ENCODE data around the gene KRT86. TPM values are rescaled to one million over a fixed set of nuclear protein-coding genes. Genes with fewer than 3 reads are reported as not detected.

The KRT86 gene
- total RNA-seq, 1 donor from 2014 or later: not detected

DNA sequence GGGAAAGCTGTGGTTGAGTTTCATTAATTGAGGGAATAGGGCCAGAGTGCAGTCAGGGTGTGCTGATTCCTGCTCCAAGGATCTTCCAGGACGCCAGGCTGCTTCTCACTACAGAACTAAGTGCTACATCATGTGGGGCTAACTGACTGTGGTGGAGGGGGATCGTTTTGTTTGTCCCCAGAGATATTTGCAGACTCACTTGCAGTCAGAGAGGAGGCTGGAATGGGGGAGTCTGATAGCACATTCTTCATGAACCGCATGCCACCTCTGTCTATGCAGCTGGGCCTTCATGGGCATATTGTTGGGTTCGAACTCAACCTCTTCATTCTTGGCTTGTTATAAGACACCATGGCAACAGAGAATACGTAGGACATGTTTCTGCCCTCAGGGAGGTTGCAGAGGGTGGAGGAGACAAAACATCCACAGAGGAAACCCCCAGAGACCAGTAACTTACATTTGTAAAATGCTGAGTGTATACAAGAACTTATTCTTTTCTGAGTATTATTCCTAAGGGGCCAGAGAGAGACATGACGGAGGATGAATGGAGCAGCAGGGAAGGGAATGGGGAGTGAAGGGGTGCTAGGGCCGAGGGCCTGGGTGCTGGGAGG, 28.4 kb upstream of the KRT86 start:
- H3K4me1 Mint-ChIP-seq (ENCODE audit: unreplicated experiment): peaks cover 8% of the 10 kb centered on the region
- no peak for DNase-seq (ENCODE audit: low spot score)
- no peak overlapping the region for H3K27ac Mint-ChIP-seq (ENCODE audit: unreplicated experiment)
- TF ChIP-seq, protein P1, sequence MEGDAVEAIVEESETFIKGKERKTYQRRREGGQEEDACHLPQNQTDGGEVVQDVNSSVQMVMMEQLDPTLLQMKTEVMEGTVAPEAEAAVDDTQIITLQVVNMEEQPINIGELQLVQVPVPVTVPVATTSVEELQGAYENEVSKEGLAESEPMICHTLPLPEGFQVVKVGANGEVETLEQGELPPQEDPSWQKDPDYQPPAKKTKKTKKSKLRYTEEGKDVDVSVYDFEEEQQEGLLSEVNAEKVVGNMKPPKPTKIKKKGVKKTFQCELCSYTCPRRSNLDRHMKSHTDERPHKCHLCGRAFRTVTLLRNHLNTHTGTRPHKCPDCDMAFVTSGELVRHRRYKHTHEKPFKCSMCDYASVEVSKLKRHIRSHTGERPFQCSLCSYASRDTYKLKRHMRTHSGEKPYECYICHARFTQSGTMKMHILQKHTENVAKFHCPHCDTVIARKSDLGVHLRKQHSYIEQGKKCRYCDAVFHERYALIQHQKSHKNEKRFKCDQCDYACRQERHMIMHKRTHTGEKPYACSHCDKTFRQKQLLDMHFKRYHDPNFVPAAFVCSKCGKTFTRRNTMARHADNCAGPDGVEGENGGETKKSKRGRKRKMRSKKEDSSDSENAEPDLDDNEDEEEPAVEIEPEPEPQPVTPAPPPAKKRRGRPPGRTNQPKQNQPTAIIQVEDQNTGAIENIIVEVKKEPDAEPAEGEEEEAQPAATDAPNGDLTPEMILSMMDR (IDR thresholded peaks at IDR 0.05; ENCODE audit: unreplicated experiment): no peak
- no peaks in the 10 kb centered on the region for H3K9me3 Mint-ChIP-seq (ENCODE audit: unreplicated experiment)
- no peaks in the 10 kb centered on the region for H3K36me3 Mint-ChIP-seq (ENCODE audit: low read depth, unreplicated experiment)
- H3K4me3 Mint-ChIP-seq (ENCODE audit: unreplicated experiment): no peak overlapping the region
- H3K27me3 Mint-ChIP-seq (ENCODE audit: unreplicated experiment): peaks cover 22% of the 10 kb centered on the region

DNA sequence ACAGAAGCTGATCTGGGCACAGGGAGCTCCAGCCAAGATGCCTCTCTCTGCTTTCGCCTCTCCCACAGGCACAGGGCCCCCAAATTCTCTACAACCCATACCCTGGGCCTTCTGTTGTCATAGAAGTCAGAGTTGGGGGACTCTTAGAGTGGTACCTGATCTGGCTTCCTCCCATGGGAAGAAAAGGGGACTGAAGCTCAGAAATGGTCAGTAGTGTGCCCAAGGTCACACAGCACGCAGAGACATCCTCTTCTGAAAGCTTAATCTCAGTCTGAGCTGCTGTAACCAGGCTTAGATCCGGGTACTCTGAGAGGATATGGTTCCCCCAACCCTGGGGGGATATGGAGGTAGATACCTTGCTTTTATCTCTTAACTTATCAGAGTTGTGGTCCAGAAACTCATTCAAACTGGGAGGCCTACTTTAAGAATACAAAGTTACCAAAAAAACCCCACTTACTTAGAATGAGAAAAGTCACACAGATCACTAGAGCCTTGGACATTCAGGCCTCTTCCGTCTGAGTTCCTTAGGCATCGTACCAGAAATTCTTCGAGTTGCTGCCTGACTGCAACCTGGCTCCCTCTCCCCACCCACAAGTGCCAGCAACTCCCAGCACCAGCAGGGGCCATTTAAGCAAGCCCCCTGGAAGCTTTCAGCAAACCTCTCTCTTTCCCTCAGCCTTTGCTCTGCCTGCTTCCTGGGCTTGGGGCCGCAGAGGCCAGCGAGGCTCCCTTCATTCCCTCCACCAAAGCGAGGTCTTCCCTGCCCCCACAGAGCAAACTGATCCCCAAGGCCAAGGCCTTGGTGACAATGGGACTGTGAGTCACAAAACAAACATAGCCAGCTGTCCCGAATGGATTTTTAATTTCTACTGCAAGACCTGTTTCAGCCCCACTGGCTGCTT, 27.5 kb upstream of the KRT86 start:
- Mint-ChIP-seq H3K4me3 (ENCODE audit: unreplicated experiment) (no peak overlapping the region), H3K9me3 (ENCODE audit: unreplicated experiment) (no peaks in the 10 kb centered on the region), H3K36me3 (ENCODE audit: low read depth, unreplicated experiment) (no peaks in the 10 kb centered on the region), H3K27me3 (ENCODE audit: unreplicated experiment) (peaks cover 25% of the 10 kb centered on the region), H3K4me1 (ENCODE audit: unreplicated experiment) (peaks cover 8% of the 10 kb centered on the region), H3K27ac (ENCODE audit: unreplicated experiment) (no peak overlapping the region)
- DNase-seq (ENCODE audit: low spot score): no peak
- TF ChIP-seq, protein P1 (IDR thresholded peaks at IDR 0.05; ENCODE audit: unreplicated experiment): no peak

DNA sequence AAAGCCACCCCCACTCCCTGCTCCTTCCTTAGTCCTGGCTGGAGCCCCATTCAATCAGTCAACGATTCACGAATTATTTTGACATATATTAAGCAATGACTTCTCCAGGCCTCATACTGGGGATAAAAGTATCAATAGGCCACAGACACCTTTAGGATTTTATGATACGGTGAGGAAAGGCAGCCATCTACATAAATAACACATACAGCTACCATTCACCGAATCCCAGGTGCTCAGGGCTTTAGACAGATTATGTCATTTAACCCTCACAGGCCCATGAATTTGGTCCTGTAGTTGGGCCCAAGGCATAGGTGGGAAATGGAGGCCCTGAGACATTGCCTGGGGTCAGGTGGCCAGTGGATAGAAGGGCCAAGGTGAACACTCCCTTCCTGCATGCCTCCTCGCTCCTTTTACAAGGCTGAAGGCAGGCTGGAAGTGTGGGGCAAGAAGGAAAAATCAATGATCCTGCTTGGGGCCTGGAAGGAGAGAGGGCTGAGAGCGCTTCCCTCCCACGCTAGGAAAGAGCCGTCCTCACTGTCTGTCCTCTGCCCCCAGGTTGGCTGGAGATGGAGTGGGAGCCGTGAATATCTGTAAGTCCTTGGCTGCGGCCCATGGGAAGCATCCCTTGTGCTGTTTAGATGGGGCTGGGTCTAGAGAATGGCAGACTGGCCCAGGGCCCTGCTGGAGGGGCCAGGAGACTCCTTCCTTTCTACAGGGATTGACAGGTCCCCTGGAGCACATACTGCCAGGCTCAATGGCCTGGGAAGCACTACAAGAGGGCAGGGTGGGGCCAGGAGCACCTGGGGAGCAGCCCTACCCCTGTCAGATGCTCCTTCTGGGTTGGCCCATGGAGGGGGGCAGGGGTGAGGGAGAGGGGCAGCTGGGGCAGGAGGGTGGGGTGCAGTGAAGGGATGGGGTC, 26.6 kb upstream of the KRT86 start:
- Mint-ChIP-seq H3K27ac (ENCODE audit: unreplicated experiment) (no peak overlapping the region), H3K4me3 (ENCODE audit: unreplicated experiment) (no peak overlapping the region)

DNA sequence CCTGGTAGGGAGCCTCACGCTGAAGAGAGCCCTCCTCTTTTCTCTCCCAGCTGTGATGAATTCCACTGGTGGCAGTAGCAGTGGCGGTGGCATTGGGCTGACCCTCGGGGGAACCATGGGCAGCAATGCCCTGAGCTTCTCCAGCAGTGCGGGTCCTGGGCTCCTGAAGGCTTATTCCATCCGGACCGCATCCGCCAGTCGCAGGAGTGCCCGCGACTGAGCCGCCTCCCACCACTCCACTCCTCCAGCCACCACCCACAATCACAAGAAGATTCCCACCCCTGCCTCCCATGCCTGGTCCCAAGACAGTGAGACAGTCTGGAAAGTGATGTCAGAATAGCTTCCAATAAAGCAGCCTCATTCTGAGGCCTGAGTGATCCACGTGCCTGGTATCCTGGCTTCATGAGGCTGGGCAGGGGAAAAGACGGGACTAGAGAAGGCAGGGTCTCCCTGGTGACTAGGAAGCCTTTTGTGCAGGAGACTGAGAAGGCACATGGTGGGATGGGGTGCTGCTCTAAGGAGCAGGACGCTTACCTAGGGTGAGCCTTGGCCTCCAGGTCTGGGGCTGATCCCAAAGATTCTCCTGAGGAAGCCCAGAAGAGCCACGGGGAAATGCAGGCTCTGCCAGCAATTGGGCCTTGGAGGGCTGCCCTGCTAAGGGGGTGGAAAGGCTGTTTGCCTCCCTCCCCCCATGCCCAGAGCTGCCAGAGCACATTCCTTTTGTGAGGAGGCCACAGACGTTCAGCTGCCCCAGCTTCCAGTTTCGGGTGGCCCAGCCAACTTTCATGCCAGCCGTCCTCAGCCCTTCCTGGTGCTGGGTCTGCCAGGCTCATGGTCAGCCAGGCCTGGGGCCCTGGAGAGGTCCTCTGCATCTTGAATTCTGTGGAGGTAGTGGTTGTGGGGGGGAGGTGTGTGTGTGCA, 25.6 kb upstream of the KRT86 start:
- peaks cover 8% of the 10 kb centered on the region for H3K4me1 Mint-ChIP-seq (ENCODE audit: unreplicated experiment)
- no peak overlapping the region for H3K27ac Mint-ChIP-seq (ENCODE audit: unreplicated experiment)
- TF ChIP-seq, protein P1 (IDR thresholded peaks at IDR 0.05; ENCODE audit: unreplicated experiment): no peak
- H3K36me3 Mint-ChIP-seq (ENCODE audit: low read depth, unreplicated experiment): no peaks in the 10 kb centered on the region
- peaks cover 21% of the 10 kb centered on the region for H3K27me3 Mint-ChIP-seq (ENCODE audit: unreplicated experiment)
- H3K9me3 Mint-ChIP-seq (ENCODE audit: unreplicated experiment): no peaks in the 10 kb centered on the region
- H3K4me3 Mint-ChIP-seq (ENCODE audit: unreplicated experiment): peak overlapping the region; percentile 62
- no peak for DNase-seq (ENCODE audit: low spot score)

More for the DNA sequence above, 26.6 kb upstream of the KRT86 start:
- H3K36me3 Mint-ChIP-seq (ENCODE audit: low read depth, unreplicated experiment): no peaks in the 10 kb centered on the region
- H3K27me3 Mint-ChIP-seq (ENCODE audit: unreplicated experiment): peaks cover 21% of the 10 kb centered on the region
- H3K9me3 Mint-ChIP-seq (ENCODE audit: unreplicated experiment): no peaks in the 10 kb centered on the region
- peaks cover 8% of the 10 kb centered on the region for H3K4me1 Mint-ChIP-seq (ENCODE audit: unreplicated experiment)
- TF ChIP-seq, protein P1 (IDR thresholded peaks at IDR 0.05; ENCODE audit: unreplicated experiment): no peak
- DNase-seq (ENCODE audit: low spot score): no peak

Measured in endothelial cell (in vitro differentiated cells).